Stimulated activated CD4-positive, alpha-beta T cell treated with anti-CD3 and anti-CD28 coated beads, Interleukin-12 subunit alpha, Interleukin-12 subunit beta, amount 100 ng/mL, for 48 hours (primary cell): Measurements from ENCODE around the gene OLFM4.

Source experiments
- DNase-seq, 3 donors: peaks; one replicate each; pipeline ENCODE4 v3.0.0-alpha.2; 2020; ENCODE audit warnings: low read depth in 2 of 3, low spot score in 1 of 3

Gene OLFM4

DNA sequence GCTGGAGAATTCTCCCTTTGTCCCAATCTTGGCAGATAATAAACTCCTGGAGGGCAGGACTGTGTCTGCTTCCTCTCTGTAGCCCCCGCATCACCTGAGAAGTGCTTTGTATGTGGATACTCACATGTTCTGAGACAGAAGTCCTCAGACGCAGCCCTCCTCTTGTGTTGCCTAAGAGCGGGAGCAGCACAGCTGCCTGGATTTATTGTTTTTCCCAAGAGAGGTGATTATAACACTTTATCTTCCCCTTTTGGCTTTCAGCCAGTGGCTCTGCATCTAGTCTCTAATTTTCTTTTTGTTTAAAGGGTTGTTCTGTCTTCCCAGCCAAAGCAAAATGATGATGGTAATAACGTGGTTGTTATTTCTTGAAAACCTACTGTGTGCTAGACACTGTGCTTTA lies 36.1 kb downstream of the OLFM4 start:
- DNase-seq, result no peak

DNA sequence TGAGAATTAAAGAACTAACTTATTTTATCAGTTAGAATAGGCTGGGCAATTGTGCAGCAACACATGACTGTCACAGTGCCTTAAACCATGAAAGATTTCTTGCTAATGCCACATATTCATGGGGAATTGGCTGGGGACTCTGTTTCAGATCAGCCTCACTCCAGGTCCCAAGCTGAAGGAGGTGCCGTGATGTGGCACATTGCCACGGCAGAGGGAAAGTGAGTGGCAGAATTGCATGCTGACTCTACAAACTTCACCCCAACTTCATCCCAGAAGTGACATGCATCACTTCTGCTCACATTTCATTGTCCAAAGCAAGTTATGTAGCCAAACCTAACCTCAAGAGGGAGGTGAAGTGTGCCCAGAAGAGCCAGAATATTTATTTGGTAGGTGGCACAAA lies 37.8 kb downstream of the OLFM4 start:
- DNase-seq, result no peak

DNA sequence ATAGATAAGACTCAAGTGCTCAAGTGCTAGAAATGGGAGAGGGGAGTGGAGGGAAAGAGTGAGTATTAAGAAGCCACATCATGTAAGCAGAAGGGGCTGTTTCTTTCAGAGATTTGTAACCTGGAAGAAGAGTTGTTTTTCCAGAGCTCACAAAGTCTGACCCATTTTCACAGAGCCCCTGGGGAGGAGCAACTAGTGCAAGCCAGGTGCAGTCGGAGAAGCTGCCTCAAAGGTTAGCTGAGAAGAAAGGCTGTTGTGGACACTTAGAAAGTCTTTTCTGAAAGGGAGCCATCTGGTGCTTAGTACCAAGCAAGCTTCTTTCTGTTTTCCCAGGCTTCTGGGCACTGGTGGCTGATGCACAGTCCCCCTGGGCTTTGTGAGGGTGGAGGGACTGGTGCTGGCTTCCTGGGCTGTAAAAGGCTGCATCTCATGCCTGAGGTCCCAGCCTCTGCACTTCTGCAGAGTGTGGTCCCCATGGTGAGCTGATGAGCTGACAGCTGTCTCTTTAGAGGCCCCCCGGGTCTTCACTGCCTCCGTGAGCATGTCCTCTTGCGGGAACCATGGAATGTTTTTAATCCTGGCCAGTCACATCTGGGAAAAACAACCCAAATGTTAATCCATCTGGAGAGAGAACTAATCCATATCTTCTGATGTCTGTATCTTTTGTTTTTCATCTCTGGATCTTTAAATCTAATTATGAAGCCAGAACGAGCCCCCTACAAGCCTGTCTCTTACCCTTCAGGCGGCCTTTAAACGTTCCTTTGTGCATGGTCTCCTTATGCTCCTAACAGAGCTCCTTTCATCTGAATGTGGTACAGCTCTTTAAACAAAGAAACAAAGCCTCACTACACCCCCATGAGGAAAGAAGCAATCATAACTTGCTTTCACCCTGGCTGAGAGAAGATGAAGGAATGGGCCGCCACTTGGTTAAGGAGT lies 40.2 kb downstream of the OLFM4 start:
- no peak for DNase-seq

DNA sequence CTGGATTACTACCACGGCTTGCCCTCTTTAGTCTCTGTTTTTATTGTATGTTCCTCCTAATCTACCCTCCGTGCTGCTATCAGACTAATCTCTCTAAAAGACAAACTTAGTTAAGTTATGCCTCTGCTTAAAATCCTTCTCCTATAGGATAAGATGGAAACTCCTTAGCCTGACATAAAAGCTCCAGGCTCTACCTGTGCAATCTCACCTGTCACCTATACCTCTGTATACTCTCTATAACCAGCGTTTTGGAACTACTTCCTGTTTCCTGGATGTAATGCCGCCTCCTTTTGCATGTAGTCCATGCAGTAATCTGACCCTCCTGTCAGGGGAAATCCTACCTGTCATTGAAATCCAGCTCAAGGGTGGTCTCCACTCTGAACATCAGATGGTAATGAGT lies 41.2 kb downstream of the OLFM4 start:
- no peak for DNase-seq

DNA sequence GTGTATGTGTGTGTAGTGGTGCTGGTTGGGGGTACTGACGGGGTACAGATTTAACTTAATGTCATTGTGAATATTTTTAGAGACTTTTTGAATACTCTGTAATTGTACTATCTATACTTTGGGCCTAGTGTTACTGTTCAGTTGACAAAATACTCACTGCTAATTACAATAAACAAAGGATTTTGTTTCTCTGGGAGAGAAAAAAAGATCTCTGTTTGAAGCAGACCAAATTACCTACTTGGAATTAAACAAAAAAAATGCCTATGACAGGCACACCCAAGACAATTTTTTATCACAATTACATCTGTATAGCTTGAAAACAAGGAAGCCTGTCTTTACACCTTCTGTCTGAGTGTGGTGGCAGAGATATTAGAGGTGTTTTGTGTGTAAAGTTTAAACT lies 45.1 kb downstream of the OLFM4 start:
- no peak for DNase-seq

DNA sequence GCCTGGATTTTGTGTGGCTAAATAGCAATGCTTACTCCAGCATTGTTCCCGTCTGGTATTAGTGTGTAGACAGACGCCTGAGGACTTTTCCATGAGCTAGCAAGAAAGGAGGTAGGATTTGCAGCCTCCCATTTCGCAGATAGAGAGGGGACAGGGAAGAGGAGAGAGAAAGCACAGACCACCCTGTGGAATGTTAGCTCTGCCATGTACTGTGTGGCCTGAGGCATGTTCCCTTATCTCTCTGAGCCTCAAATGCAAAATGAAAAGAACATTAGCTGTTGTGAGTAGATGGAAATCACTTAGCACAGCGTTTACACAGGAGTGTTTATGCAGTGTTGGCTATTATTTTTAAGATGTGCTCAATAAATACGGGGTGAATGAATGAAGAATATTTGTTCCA lies 45.5 kb downstream of the OLFM4 start:
- no peak for DNase-seq

DNA sequence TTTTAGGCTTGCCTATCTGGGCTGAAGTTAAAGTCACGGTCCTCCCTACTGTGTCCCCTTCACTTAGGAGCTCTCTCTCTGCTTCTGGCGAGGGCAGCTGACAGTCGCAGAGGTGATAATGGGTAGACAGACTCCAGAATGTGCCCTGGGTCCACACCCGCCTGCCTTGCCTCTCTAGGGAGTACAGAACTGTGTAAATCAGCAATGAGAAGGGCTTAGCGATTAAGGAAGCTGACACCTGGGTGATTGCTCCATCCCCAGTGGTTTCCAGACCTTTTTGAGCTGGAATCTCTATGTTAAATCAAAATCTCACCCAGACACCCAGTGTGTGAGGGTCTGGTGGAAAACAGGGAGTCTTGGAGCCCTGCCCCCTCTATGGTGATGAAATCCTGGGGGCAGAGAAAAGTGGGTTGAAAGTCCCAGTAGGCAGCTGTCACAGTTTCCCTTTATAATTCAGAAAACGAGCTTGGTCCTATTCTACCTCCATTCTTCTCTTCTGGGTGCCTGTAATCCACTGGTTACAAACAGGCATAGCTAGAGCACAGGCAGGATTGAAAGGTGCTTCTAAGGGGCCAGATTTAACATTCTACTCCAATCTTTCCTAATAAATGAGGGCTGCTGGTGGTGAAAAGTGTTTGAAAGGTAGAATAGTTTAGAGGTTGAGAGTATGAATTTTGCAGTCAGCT lies 46.9 kb downstream of the OLFM4 start:
- DNase-seq, result no peak

DNA sequence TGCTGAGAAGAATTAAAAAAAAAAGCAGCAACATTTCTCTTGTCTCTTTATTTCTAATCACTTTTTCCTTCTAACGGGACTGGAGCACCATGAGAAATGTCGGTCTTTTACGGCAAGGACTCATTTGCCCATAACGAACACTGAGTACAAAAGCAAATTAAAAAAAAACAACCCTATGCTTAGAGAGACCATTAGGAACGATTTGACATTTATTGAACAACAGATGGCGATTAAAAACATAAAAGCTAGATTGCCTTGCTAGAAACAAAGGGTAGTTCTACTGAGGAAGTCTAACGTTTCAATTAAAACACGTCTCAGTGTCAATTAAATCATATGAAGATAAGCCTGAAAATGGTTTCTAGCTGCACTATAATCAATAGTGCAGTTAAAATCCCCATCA lies 51.1 kb downstream of the OLFM4 start:
- no peak for DNase-seq

DNA sequence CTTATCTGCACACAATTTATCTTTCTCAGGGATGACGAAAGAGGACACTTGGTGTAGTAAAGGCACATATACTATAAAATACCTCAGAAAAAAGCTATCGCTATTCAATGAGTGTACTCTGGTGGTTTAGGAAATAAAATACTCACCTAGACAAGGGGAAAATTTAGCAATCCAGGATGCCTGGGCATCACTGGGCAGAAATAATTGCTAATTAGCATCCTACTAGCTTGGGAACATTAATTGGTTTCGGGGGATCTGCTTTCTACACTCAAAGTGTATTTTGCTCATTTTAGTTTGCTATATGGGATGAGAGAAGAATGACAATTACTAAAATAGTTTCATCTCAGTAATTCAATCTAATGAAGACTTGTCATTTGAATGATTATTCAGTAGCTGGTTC lies 60.3 kb downstream of the OLFM4 start:
- DNase-seq, result no peak

DNA sequence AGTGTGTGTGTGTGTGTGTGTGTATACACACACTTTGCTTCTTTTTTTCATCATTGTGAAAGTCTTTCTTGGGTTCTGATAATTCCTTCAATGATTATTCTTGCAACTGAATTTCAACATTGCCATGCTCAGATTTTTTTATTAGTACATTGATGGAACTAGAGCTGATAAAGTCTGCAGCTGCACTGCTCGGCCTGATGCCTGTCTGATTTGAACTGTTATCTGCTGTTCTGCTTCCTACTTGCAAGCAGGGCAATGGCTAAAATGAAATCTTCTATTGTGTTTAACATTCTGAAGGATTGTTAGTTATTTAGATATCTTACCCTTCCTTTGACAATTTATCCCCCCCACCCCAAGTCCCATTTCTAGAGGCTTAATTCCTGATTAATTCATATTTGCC lies 61.3 kb downstream of the OLFM4 start:
- no peak for DNase-seq

DNA sequence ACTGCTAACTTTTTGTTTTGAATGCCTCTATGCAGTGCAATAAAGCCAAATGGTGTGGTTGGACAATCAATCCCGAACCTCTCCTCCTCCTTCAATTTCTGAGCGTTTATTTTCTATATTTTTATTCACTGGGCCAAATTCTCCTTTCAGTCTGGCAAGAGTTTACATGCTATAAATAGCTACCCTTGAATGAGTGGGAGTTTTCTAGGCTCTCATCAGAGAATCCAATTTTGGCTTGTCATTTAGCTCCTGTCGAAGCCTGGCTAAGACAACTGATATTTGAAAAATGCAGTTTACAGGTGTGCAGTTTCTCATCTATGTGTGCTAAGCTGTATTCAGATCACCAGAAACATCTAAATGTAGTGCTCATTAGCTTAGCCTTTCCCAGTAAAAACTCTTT lies 61.8 kb downstream of the OLFM4 start:
- no peak for DNase-seq

DNA sequence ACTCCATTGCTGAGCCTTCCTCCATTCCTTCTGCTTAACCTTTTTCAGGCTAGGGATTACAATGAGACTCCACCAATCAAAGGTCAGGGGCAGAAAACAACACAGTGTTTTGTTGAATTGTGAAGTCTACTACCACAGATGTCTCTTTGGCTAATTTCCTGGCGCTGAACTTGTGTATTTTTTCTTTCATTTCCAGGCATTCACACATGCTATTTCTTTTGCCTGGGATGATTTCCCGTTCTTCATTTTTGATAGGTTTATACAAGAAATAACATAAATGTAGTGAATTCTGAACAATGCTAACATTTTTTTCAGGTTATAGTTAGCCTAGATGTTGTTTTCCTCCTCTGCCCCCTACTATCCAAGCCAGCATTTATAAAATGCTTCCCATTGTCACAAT lies 64.3 kb downstream of the OLFM4 start:
- DNase-seq, result no peak

DNA sequence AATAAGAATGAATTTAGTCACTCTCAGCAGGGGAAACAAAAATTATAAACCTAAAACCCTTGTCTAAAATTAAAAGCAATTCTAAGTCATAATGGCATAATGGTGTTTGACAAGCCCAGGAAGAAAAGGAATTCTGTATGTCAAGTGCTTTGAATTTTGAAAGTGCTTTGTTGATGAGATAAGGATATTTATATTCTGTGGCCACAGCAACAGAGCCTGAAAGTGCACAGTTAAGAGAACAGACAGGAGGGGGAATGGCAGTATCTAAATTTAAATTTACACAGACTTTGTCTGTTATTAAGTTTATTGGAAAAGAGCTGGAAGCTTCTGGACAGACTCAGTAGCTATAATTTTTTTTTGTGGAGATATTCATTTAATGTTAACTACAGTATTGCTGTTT lies 69.8 kb downstream of the OLFM4 start:
- DNase-seq, result no peak

DNA sequence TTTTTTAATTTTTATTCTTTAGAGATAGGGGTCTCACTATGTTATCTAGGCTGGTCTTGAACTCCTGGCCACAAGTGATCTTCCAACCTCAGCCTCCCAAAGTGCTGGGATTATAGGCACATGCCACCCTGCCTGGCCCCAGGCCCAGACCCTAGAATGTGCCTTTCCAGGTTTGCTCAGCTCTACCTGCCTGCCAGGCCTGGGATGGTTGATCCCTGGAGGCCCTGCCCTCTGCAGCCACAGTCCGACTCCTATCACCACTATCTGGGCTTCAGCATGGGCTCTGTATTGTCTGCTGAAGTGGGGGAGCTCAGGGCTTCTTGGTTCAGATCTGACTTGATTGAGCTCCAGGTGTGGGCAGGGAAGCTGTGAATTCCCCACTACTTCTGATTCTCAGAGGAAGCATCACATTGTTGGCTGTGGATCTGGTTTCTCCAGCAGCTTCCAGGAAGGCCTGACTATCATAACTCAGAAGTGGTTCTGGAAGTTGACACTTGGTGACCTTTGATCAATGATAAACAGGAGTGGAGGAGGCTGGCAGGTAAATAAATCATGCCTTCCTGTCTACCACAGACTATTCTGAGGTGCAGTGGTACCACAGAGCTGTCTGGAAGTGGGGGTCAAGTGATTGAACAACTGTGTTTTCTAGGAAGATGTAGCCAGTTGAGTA lies 71.9 kb downstream of the OLFM4 start:
- DNase-seq, result no peak
